Osteoblast (primary cell): ENCODE results near the gene CENPM. TPM values are rescaled to one million over a fixed set of nuclear protein-coding genes. Genes with fewer than 3 reads are reported as not detected.

Source experiments
- DNase-seq: peaks from one replicate; pipeline ENCODE4 v3.0.0; 2011; ENCODE audit warnings: low spot score, mixed read lengths; ENCODE audit not compliant: insufficient read length; ENCODE audit errors: missing footprints
- H2AFZ ChIP-seq: 2 replicates; pipeline ENCODE4 v1.6.0; 2011; ENCODE audit warnings: mild to moderate bottlenecking, low read length
- H3K27ac ChIP-seq: 2 replicates; pipeline ENCODE4 v1.5.1; 2011; ENCODE audit warnings: mild to moderate bottlenecking, low read depth, low read length, moderate library complexity
- H3K27me3 ChIP-seq: 2 replicates; pipeline ENCODE4 v1.6.0; 2012; ENCODE audit warnings: mild to moderate bottlenecking, control low read depth, inconsistent platforms, low read length, moderate library complexity; ENCODE audit not compliant: insufficient read depth
- H3K36me3 ChIP-seq: 2 replicates; pipeline ENCODE4 v1.5.1; 2011; ENCODE audit warnings: mild to moderate bottlenecking, low read length, control low read depth, moderate library complexity; ENCODE audit not compliant: insufficient read depth
- H3K4me1 ChIP-seq: 2 replicates; pipeline ENCODE4 v1.5.1; 2011; ENCODE audit warnings: mild to moderate bottlenecking, low read length, control low read depth, moderate library complexity; ENCODE audit not compliant: insufficient read depth
- H3K4me2 ChIP-seq: 2 replicates; pipeline ENCODE4 v1.6.0; 2011; ENCODE audit warnings: mild to moderate bottlenecking, low read length; ENCODE audit not compliant: insufficient read depth
- H3K4me3 ChIP-seq: fragments of 200-600 bp; sonication (generic); 3 replicates; pipeline ENCODE4 v1.5.1; 2012; ENCODE audit warnings: mild to moderate bottlenecking, low read length, inconsistent platforms; ENCODE audit not compliant: insufficient read depth
- H3K79me2 ChIP-seq: 2 replicates; pipeline ENCODE4 v1.6.0; 2012; ENCODE audit warnings: mild to moderate bottlenecking, low read length, control low read depth, inconsistent platforms; ENCODE audit not compliant: insufficient read depth
- H3K9me3 ChIP-seq: 2 replicates; pipeline ENCODE4 v1.5.1; 2011; ENCODE audit warnings: low read depth, low read length, control low read depth
- H4K20me1 ChIP-seq: 2 replicates; pipeline ENCODE4 v1.6.0; 2012; ENCODE audit warnings: mild to moderate bottlenecking, low read length, control low read depth; ENCODE audit not compliant: insufficient read depth
- total RNA-seq: library from RNA; depleted of rRNA; stranded (reverse); fragments of >200 nt; gene quantifications from 2 replicates; pipeline ENCODE4 v1.2.3, GENCODE V29; 2012
- TF ChIP-seq, protein P1 (sequence below): IDR thresholded peaks from 2 replicates; pipeline ENCODE4 v1.5.1; 2011; ENCODE audit warnings: mild to moderate bottlenecking, low read depth, low read length, moderate library complexity; ENCODE audit errors: extremely low read depth

Gene CENPM
- total RNA-seq, 1 donor = 1.8 TPM

DNA sequence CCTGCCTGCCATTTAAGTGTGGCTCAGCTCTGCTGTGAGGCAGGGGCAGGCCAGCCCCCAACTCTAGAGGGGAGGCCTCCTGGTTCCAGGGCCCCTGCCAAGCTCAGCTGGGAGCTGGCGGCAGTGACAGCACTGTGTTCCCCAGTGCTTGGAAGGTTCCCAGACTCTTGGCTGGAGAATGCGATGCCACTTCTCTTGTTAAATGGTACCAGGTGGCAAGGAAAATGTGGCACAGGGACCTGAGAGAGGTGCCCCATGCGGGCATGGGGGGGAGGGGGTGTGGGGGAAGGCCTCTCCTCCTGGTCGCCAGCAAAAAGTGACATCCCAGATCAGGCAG is 12.0 kb downstream of the CENPM start:
- TF ChIP-seq, protein P1, sequence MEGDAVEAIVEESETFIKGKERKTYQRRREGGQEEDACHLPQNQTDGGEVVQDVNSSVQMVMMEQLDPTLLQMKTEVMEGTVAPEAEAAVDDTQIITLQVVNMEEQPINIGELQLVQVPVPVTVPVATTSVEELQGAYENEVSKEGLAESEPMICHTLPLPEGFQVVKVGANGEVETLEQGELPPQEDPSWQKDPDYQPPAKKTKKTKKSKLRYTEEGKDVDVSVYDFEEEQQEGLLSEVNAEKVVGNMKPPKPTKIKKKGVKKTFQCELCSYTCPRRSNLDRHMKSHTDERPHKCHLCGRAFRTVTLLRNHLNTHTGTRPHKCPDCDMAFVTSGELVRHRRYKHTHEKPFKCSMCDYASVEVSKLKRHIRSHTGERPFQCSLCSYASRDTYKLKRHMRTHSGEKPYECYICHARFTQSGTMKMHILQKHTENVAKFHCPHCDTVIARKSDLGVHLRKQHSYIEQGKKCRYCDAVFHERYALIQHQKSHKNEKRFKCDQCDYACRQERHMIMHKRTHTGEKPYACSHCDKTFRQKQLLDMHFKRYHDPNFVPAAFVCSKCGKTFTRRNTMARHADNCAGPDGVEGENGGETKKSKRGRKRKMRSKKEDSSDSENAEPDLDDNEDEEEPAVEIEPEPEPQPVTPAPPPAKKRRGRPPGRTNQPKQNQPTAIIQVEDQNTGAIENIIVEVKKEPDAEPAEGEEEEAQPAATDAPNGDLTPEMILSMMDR = no peak
- H3K4me2 ChIP-seq = no peak overlapping the region
- no peaks in the 10 kb centered on the region for H3K27me3 ChIP-seq
- no peak overlapping the region for H3K27ac ChIP-seq
- H3K4me1 ChIP-seq = no peaks in the 10 kb centered on the region
- H3K9me3 ChIP-seq = no peaks in the 10 kb centered on the region
- no peak overlapping the region for H2AFZ ChIP-seq
- H3K4me3 ChIP-seq = no peak overlapping the region
- no peaks in the 10 kb centered on the region for H4K20me1 ChIP-seq
- no peaks in the 10 kb centered on the region for H3K79me2 ChIP-seq
- no peak for DNase-seq
- no peaks in the 10 kb centered on the region for H3K36me3 ChIP-seq

DNA sequence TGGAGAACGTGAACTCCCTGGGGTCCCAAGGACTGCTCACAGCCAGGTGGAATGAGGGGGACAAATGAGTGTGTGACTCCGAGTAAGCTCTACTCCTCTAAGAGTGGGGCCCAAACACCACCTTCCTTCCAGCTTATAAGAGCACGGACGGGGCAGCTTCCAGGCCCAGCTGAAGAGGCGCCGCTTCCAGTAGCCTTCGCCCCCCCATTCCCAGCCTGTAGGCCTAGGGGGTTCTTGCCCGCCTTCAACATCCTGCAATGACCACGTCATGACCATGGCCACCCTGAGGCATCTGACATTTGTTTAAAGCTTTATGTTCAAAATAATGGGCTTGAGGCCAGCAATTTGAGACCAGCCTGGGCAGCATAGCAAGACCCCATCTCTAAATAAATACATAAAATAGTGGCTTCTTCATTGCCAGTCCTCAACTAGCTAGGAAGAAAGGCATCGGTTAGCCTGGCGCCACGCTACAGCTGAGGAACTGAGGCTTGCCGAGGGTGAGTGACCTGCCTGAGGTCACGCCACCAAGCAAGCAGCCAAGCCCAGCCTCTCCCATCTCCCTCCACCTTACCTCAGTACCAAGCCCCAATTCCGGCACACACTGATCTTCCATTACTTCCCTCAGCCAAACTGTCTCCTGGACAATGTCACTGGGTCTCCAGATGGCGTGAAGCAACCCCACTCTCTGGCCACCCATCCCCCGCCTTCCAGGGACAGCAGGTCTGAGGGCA is 12.5 kb downstream of the CENPM start:
- no peaks in the 10 kb centered on the region for H3K27me3 ChIP-seq

DNA sequence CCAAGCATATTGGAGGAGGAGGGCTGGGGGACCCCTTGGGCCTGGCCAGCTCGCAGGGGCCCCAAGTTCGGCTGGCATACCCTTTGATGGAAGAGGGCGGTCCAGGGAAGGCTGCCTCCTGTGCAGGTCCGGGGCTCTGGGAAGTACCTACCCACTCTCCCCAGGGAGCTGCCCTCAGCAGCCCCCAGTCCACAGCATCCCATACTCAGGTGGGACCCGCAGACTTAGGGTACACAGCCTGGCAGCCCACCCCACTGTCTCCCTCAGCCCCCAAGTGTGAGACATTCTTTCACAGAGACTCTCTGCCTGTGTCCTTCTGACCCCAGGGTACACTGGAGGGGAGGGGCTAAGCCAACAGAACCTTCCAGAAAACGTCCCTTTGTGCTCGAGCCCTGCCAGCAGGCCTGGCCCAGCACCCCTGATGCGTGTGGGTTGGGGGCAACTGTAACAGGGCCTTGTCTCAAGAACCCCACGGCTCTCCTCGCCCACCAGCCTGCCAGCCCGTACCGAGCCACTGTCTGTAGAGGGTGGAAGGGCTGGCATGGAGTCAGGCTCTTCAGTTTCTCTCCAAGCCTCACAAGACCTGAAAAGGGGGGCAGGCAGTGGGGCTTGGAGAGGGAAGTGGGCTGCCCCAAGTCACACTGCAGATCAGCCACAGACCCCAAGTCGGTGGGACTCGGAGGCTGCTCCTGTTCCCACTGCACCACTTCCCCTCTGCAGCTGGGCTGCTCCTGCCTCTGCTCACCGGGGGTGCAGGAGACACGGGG is 13.4 kb downstream of the CENPM start:
- no peak overlapping the region for H2AFZ ChIP-seq
- H3K4me3 ChIP-seq = no peak overlapping the region
- H3K9me3 ChIP-seq = no peaks in the 10 kb centered on the region
- H3K4me1 ChIP-seq = no peaks in the 10 kb centered on the region
- H3K27me3 ChIP-seq = no peaks in the 10 kb centered on the region
- no peak overlapping the region for H3K27ac ChIP-seq
- H3K36me3 ChIP-seq = no peaks in the 10 kb centered on the region
- H3K4me2 ChIP-seq = no peak overlapping the region
- peak; percentile 81 for DNase-seq
- no peaks in the 10 kb centered on the region for H4K20me1 ChIP-seq
- H3K79me2 ChIP-seq = no peaks in the 10 kb centered on the region
- TF ChIP-seq, protein P1 = no peak

More for the DNA sequence above, 12.5 kb downstream of the CENPM start:
- Histone ChIP-seq H3K9me3 (no peaks in the 10 kb centered on the region), H4K20me1 (no peaks in the 10 kb centered on the region), H3K36me3 (no peaks in the 10 kb centered on the region), H3K27ac (no peak overlapping the region), H3K4me2 (no peak overlapping the region), H3K4me1 (no peaks in the 10 kb centered on the region), H3K4me3 (no peak overlapping the region), H2AFZ (no peak overlapping the region), H3K79me2 (no peaks in the 10 kb centered on the region)
- peak; percentile 52 for DNase-seq
- TF ChIP-seq, protein P1 = no peak

DNA sequence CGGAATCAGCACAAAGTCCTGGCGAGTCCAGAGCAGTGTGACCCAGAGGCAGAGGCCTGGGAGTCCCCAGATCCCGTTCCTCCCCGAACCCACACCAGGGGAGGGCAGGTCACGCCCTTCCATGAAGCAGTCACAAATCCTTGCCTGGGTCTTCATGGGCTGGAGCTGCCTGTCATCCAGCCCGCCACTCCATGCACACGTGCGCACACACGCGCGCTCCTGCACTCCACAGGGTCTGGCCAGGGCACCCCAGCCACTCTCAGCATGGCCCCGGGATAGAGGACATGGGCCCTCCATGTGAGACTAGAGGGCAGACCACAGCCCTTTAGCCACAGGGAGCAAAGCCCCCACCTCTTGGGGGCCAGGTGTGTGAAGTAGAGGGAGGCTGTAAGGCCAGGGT is 14.6 kb downstream of the CENPM start:
- H3K4me3 ChIP-seq = no peak overlapping the region
- H3K27ac ChIP-seq = no peak overlapping the region
- no peaks in the 10 kb centered on the region for H4K20me1 ChIP-seq
- no peaks in the 10 kb centered on the region for H3K4me1 ChIP-seq
- H3K27me3 ChIP-seq = no peaks in the 10 kb centered on the region
- H3K9me3 ChIP-seq = no peaks in the 10 kb centered on the region
- H3K36me3 ChIP-seq = no peaks in the 10 kb centered on the region
- DNase-seq = no peak
- TF ChIP-seq, protein P1 = no peak
- H3K4me2 ChIP-seq = no peak overlapping the region
- no peaks in the 10 kb centered on the region for H3K79me2 ChIP-seq
- no peak overlapping the region for H2AFZ ChIP-seq
